ENCODE data around the gene TECPR1.

The TECPR1 gene

DNA sequence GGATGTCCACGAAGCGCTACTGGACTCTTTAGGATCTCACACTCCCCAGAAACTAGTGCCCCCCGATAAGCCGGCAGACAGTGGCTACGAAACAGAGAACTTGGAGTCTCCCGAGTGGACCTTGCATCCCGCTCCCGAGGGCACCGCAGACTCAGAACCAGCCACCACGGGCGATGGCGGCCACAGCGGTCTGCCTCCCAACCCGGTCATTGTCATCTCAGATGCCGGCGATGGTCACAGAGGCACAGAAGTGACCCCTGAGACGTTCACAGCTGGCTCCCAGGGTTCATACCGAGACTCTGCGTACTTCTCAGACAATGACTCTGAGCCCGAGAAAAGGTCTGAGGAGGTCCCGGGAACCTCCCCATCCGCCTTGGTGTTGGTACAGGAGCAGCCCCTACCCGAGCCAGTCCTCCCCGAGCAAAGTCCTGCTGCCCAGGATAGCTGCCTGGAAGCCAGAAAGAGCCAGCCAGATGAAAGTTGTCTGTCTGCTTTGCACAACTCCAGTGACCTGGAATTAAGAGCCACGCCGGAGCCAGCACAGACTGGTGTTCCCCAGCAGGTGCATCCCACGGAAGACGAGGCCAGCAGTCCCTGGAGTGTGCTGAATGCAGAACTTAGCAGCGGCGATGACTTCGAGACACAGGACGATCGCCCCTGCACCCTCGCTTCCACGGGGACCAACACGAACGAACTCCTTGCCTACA, 58.4 kb downstream of the TECPR1 start:
- DNase-seq = no peak

DNA sequence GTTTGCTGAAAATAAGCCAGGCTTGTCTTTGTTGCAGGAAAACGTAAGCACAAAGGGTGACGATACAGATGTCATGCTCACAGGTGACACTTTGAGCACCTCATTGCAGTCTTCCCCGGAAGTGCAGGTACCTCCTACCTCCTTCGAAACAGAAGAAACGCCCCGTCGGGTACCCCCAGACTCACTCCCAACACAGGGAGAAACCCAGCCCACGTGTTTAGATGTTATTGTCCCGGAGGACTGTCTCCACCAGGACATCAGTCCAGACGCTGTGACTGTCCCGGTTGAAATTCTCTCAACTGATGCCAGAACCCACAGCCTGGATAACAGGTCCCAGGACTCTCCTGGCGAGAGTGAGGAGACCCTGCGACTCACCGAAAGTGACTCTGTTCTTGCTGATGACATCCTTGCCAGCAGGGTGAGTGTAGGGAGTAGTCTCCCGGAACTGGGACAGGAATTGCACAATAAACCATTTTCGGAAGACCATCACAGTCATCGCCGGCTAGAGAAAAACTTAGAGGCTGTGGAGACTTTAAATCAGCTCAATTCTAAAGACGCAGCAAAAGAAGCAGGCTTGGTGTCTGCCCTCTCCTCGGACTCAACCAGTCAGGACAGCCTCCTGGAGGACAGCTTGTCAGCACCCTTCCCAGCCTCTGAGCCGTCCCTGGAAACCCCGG, 59.1 kb downstream of the TECPR1 start:
- DNase-seq = no peak

- DNase-seq = no peak
These were observed 60.2 kb downstream of the TECPR1 start for GRCh38 chr7:98191668-98192431.

GRCh38 chr7:98189559-98189958, 62.5 kb downstream of the TECPR1 start:
- no peak for DNase-seq

GRCh38 chr7:98187138-98187502, 64.9 kb downstream of the TECPR1 start:
- no peak for DNase-seq

- DNase-seq = no peak
These were observed 65.4 kb downstream of the TECPR1 start for GRCh38 chr7:98186452-98187137.

DNA sequence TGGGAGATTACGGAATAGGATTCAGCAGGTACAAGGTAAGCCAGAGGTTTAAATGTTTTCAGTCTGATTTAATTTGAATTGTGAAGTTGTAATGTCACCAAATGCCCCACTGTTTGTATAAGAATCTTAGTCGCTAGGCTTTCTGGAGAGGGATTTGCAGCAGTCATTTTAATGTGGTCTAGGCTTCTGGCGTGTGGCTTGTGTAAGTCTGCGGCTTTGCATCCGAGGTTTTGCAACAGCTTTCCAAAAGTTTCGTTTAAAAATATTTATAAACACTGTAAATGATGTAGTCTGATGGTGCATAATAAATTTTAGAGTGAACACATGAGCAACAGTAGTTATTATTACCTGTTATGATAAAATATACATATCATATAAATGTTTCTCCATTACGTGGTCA, 66.9 kb downstream of the TECPR1 start:
- no peak for DNase-seq

GRCh38 chr7:98180751-98181150, 71.3 kb downstream of the TECPR1 start:
- no peak for DNase-seq

- DNase-seq = no peak
These were observed 73.1 kb downstream of the TECPR1 start for GRCh38 chr7:98178762-98179490.

GRCh38 chr7:98178321-98178720, 73.7 kb downstream of the TECPR1 start:
- peak in 52 of 58 donors; percentile 13 to 83 (median 62) for DNase-seq

DNA sequence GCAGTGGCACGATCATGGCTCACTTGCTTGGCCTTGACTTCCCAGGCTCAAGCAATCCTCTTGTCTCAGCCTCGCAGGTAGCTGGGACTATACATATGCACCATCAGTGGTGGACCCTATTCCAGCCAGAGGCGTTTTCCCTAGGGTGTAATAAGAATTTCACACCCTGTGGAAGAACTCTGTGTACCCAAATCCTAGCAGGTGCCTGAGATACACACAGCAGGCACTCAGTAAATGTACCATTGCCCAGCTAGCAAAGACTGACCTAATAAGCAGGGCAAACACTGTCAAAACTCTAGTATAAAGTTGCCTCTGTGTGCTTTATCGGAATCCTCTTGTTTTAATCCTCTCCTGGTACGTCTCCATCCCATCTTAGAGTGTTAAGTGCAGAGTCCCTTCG, 74.5 kb downstream of the TECPR1 start:
- DNase-seq = no peak

GRCh38 chr7:98175260-98175940, 76.6 kb downstream of the TECPR1 start:
- DNase-seq = no peak

GRCh38 chr7:98174334-98175259, 77.4 kb downstream of the TECPR1 start:
- peak in 22 of 58 donors; percentile 12 to 68 (median 24) for DNase-seq

GRCh38 chr7:98171449-98171848, 80.6 kb downstream of the TECPR1 start:
- no peak for DNase-seq

DNA sequence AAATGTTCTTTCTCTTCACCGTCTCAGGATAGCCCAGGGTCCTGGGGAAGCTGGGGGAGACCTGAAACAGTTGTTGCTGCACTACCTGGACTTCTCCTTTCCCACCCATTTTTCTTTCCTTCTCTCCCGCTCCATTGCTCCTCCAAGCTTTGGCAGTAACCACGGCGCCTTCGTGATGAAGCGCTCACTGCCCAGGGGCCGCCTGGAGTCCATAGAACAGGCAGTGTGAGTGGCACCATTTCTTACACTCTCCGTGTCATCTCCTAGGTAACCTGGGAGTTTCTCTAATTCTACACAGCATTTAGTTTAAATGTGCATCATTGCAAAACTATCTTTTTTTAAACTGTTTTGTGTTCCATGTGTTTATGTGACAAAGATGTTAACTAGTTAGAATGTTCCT, 81.1 kb downstream of the TECPR1 start:
- peak in 10 of 58 donors; percentile 7 to 37 (median 16) for DNase-seq

- no peak for DNase-seq
These were observed 83.0 kb downstream of the TECPR1 start for GRCh38 chr7:98168904-98169621.

DNA sequence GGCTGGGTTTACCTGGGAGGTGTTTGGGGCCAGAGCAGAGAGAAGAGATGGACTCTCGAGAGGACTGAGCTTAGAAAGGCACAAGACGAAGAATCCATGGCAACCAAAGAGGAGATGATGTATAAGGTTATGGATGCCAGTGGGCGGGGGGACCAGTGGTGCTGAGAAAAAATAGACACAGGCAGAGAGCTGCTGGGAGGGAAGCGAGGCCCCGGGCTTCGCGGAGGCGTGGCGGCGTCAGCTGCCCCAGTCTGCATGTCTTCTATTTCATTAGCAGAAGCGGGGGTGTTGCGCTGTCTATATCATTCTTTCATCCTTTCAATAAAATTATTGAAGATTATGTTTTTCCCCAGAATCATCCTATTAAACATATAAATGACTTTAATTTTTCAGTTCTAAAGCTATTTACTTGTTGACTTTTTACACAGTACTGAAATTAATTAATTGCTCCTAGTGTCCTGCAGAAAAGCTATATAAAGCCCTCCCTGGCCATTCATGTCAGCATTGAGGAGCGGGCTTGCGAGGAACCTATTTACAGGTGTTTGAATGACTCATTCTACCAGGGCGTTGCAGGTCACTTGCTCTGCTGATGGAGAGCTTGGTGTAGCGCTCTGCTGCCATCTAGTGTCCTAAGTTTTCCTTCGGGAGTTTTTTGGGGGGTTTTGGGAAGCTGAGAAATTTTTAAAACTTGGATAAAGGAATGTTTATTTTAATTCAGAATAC, 83.7 kb downstream of the TECPR1 start:
- peak in 41 of 58 donors; percentile 10 to 71 (median 28) for DNase-seq

DNA sequence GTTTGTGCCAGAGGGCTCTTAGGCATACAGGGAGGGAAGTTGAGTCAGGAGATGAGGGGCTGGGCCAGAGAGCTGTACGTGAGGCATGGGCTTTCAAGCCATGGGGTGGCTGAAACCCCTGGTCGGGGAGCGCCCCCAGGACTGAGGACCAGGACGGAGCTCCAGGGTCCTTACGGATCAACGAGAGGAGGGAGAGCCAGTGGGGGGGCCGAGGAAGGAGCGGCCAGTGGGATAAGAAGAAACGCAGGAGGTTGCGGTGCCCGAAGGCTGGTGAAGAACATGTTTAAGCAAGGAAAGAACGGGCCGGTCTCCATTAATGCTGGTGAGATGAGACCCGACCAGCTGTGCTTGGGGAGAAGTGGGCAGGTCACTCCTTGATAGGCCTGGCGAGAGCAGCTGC, 84.4 kb downstream of the TECPR1 start:
- no peak for DNase-seq

All from anterior cingulate cortex (tissue), 58 donors.